GM21526 (cell line): ENCODE data around the gene FTO.

Experiments
- ATAC-seq: cut with Tn5 transposase; IDR thresholded peaks from one replicate; pipeline ENCODE4 v1.9.1; 2021; ENCODE audit warnings: moderate library complexity; ENCODE audit not compliant: unreplicated experiment, low FRiP score

Gene FTO

DNA sequence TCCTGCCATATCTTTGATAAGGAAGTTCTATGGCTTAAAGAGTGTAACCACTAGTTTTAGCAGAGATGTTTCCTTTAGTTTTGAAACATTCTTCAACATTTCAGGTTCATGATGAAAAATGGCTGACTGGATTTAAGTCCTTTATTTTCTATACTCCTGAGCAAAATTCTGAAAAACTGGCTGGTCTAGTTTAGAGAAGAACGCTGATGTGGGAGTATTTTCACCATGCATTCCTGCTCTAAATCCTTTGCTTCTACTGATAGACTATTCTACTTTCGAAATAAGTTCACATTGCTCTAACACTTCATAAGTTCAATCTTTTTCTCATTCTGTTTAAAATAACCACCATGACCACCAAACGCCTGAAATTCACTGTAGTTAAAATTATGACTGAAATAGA, 281.9 kb downstream of the FTO start:
- no peak for ATAC-seq

DNA sequence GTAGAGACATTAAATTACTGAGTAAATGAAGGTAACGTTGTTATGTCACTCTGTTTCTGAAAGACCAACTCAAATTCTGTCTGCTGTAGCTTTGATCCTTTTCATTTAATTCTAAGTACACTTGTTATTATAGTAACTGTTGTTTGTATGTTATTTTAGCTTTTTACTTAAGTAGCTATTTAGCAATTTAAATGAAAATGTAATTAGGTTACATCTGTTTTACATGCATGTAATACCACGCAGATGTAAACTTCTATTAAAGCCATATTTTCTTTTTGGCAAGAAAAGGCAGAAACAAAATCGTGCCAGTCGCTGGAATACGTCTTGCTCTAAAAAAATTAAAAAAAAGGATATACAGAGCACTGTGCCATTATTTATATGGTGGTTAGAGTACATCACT, 282.8 kb downstream of the FTO start:
- no peak for ATAC-seq

DNA sequence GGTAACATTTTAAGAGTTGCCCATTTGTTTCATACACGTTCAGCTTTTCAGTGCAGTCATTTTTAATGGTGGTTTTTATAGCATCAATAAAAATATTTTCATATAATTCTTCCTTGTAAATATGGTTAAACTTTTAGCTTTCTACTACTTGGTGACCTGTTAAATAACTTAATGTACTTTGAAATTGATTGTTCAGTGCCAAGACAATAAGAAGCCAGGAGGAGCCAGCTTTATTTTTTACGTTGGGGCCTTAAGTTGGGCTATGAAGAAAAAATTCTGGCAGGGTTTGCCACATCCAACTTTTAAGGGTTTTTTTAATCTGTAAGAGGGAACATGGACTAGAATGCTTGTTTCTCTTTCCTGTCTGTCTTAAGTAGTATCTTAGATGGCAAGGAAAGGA, 284.2 kb downstream of the FTO start:
- no peak for ATAC-seq

DNA sequence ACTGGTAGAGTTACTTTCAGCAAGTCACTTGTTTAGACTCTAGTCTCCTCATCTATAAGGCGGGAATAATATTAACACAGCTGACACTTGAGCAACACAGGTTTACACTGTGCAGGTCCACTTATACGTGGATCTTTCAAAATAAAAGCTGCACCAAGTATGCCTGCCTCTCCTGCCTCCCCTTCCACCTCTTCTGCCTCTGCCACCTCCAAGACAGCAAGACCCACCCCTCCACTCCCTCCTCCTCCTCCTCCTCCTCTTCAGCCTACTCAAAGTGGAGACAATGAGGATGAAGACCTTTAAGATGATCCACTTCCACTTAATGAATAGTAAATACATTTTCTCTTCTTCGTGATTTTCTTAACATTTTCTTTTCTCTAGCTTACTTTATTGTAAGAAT, 285.6 kb downstream of the FTO start:
- no peak for ATAC-seq

DNA sequence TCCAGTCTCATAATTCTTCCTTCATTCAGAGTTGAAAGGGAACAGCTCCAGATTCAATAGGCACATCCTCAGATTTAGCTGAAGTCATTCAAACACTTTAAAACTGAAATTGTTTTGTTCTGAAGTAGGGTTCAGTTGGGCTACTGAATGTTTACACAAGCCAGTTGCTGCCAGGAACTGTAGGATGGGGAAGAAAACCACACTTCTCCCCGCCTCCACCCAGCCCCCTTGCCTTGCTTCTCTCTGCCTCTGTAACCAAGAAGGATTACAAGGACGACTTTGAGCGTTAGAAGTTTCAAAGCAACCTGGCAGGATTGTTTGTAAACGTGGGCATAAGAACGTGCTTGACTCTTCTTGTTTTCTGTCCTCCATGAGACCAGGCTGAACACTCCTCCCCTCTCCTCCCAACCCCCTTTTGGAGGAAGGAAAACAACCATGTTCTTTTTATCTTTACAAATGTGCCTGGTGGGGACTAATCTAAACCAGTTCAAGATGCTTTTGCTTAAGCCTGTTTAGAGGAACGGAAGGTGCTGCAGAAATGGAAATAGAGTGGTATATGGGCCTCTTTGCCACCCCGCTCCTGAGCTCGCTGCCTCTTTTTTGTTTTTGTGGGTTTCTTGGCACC, 287.9 kb downstream of the FTO start:
- no peak for ATAC-seq

DNA sequence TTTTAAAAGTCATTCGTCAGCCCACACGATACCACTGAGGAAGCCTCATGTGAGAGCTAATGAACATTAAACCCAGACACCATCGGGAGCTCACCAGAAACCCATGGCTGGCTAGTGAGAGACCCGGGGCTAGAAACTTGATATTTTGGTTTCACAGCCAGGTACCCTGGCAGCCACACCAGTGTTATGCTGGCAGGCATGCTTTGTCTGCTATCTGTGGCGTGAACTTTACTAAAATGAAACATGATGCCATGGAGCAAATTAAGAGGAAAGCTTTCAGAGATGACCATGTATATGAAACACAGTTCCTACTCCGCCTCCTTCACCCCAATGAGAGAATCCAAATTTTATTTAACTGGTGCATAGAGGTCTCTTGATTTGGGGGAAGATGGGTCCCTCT, 291.4 kb downstream of the FTO start:
- ATAC-seq = no peak

DNA sequence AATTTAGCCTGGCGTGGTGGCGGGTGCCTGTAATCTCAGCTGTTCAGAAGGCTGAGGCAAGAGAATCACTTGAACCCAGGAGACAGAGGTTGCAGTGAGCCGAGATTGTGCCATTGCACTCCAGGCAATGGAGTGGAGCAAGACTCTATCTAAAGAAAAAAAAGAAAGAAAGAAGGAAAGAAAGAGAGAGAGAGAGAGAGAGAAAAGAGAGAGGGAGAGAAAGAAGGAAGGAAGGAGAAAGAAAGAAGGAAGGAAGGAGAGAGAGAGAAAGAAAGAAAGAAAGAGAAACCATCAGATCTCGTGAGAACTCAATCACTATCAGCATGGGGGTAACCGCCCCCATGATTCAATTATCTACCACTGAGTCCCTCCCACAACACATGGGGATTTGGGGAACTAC, 293.0 kb downstream of the FTO start:
- no peak for ATAC-seq

DNA sequence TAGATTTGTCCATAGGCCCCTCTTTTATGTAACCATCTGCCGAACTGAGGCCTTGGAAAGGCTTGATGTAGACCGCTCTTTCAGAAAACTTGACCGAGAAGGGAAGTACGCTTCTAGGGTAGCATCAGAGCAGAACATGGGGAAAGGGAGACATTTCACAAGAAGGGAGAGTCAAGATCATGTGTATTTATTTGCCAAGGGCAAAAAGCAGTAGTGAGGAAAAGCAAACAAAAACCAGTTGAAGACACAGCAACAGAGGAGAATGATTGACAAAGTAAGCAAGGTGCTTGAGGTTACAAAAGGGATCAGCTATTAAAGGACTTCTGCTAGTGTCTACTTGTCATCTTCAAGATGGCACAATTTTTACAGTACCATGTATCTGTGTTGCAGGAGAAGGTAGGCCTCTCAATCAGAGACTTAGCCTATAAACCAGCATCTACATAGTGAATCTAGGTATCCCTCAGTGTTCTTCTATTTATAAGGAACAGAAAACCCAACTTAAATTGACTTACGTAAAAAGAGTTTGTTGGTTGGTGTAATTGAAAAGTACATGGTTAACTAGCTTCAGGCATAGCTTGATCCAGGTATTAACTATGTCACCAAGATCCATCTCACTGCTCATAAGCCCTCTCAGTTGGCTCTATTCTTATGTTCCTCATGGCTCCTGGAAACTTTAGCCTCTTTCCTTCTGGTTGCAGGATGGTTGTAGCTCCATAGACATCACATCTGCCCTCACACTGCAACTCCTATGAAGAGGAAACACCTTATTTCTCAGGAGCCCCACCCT, 294.3 kb downstream of the FTO start:
- ATAC-seq = no peak

DNA sequence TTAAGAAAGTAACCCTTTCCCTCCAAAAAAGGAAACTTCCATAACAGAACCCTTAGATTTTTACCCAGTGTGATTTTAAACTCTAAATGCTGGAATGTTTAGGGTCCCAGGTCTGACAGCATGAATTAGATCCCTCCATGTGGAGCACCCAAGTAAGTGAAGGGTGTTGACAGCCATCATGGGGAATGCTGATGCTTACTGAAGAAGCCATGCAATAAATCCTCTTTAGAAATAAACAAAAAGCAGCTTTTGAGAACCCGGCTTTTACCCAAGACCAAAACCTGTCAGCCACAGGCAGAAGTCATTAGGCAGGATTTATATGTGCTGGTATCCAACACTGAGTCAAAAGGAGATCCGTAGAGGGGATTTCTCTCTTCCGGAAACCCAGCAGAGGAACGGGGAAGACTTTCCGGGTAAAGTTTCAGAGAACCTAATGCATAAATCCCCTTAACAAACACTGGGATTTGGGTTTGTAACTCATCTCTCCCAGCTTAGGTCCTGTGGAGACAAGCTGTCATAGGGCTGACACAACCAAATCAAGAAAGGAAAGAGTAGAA, 295.1 kb downstream of the FTO start:
- ATAC-seq = no peak

DNA sequence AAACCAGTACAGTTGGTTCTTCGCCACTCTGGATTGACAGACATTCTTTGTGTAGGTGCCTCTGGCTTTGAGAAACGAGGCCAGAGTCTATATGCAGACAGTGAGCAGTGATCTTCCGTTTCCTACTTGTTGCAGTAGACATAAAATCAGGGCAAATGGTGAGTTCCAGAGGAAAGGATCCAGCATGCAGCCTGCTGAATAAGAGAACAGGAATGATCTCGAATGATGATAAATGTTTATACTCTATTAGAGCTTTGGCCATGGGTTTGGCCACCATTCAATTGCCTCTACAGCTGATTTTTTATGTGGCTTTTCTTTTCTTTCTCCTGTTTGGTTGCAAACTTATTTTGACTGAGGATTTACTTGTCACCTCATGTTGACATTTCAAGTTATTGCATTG, 295.9 kb downstream of the FTO start:
- no peak for ATAC-seq

DNA sequence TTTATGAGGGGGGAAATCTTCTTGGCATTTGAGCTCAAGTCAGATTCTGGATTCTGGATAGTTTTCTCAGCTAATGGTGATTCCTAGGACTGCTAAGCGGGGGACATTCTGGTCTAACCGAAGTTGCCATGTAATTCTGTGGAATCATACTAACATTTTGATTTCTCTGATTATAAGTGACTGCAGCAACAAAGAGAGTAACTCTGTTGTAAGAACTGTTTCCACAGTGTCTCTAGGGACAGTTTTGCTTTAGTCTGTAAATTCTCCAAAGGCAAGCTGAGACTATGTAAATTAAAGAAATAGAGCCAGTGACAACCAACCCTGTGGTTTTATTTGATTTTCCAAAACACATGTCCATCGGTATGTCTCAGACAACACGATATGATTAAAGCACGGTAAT, 296.4 kb downstream of the FTO start:
- ATAC-seq = no peak

DNA sequence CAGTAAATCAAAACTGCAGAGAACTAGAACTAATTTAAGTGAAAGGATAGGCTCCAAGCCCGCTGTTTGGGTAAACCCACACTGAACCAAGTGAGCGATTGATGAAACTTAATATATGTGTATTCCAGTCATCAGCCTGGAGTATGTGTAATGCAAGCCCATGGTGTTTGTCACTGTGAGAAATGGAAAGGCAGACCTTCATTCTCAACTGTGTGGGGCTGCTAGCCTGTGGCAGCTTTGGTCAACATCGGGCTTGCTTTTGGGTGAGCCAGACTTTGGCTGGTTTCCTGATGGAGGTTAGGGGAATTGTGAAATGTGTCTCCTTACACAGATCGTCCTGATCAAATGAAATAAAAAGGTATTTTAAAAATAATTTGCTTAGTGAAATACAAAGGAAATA, 302.7 kb downstream of the FTO start:
- no peak for ATAC-seq

DNA sequence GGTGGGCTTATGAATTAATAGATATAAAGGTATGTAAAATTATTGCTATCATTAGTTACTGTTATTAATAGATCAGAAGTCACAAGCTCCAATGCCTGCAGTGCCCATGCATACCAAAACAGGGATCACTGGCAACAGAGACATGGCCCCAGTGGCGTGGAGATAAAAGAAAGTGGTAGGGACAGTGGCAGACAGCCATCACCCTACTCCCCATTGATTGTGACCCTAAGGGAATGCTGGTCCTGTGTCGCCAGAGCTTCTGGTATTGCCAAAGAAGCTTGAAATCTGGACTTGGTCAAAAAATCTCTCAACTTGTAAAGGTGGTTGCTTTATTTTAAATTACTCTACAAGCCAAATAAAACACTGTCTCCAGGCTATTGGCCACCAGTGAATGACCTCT, 303.5 kb downstream of the FTO start:
- no peak for ATAC-seq

DNA sequence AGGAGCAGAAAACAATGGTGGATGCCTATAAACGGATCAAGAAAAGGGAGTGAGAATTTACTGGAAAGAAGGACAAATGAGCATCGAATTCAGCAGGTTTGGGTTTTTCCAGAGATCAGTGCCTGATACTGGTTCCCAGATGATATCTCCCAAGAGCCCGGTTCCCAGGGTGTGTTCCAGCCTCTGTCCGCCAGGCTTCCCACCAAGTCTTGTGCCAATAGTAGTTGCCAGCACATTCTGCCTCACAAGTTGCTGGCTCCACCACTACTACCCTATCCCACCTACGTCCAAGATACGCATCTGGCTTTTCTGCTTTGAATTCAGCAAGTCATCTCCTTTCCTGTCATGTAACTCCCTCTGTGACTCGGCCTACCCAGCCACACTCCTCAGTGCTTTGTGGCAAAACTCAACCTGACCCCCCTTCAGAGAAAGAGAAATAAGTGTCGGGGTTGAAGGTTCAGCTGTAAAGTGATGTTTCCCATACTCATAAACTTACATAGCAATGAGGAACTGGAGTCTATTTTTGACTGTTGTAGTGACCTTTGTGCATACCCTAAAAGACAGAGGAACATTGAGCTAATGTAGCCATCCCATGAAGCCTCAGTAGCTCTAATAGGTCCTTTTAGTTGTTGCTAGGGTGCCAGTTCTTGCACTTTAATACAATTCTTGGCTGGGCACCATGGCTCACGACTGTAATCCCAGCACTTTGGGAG, 305.7 kb downstream of the FTO start:
- ATAC-seq = no peak

DNA sequence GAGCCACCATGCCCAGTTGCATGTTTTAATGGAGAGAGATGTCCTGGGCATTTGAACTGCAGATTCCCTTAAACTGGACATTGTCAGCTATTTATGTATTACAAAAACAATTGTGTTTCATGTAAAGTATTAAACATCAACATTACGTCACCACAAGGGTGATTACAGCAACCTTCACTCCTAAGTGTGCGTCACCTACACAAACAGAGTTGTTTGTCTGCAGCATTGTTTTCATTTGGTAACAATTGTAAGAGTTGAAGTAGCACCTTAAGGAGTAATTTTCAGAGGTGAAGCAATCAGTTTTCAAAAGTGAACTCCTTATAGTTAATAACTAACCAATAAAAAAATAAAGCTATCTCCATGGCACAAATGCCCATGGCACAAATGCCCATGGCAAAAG, 311.2 kb downstream of the FTO start:
- ATAC-seq = no peak

DNA sequence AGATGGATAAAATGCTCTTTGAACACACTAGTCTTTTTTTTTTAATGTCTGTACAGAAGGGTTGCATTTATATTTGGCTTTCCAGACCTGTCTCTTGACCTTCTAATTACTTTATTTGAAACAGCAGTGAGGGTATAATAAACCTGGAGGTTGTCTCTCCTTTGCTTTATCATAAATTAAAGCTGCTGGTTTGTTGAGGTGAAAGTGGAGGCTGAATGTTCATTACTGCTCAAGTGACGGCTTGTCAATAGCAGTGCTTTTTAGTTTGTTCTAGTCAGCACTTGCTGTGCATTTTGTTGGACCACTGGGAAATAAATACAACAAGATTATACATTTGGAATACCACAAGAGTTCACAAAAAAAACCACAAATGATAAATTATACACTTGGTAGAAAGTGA, 318.4 kb downstream of the FTO start:
- no peak for ATAC-seq

DNA sequence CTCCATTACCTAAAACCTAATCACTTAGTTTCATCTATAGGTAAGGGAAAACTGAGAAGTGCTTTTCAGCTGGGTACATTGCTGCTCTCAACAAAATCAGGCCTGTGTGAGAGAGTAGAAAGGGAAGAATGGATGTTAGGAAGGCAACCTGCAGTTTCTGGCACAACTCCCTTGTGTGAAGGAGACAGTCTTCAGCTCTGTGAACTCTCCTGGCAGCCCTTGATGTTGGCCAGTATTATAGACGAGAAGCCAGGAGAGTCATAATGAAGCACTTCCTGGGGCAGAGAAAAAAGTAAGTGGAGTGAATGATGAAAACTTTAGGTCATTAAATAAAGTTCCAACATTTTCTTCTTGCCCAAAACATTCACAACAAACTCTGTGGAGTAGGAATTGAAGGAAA, 322.5 kb downstream of the FTO start:
- no peak for ATAC-seq

DNA sequence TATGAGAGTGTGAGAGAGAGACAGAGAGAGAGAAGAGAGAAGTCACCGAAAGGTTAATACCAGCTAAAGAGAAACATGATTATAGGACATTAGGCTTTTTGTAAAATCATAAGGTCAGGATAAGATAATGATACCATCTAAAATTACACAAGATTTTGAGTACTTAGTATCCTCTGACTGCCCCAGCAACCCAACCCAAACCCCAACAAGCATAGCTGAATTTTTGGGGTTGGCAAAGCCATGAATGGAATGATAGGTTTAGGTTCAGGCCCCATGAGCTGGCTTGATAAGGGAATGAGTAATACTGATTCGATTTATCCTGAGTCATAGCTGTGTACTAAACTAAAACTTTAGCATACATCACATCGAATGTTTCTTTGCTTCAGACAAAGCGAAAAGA, 323.1 kb downstream of the FTO start:
- no peak for ATAC-seq

DNA sequence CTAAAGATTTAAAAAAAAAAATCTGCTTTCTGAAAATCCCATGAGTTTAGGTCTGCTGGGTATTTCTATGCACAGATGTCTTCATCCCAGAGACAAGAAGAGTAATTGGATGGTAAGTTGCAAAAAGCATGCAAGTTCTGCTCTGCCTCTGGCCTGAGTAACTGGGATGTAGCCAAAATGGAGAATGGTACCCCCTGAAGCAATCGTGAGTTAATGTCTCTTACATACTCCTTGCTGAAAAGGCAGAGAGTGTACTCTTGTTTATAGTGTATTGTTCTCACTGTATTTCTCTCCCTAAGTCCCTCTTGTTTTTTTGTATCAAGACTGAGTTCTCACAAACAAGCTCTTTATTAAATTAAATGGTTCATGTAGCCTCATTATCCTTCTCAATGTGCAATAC, 323.6 kb downstream of the FTO start:
- ATAC-seq = no peak

DNA sequence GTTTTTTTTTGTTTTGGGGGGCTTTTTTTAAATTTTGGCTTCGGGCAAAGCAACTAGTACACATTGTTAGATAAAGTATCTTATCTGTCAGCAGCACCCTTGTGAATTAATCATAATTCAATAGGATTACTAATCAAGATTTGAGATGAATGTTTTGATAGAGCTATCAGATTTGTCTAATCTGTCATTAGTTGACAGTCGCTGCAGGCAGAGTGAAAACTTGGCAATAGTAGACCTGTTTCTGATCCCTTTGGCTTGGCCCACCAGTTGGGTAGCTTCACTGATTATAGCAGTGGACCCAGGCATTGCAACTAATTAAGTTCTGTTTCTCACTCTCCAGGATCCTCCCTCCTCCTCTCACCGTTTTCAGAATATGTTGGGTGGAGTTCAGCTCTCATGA, 324.0 kb downstream of the FTO start:
- ATAC-seq = no peak

DNA sequence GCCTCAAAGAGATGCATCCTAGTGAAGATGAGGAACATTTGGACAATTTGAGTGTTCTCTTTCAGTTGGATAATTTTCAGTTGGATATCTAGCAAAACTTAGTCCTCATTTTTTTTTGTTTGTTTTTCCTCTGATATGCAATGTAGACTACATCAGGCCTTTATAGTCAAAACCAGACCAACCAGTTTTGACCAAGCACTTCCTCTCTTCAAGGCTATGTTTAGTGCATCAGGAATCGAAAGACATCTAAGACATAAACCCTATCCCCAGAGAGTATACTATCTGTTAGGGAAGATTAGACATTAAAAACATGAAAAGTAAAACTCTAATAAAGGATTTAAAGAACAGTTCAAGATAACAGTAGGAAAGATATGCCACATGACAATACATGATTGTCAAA, 326.5 kb downstream of the FTO start:
- no peak for ATAC-seq
